Tibial nerve (tissue), 4 donors: ENCODE measurements around the gene HSBP1. TPM values are rescaled to one million over a fixed set of nuclear protein-coding genes. Genes with fewer than 3 reads are reported as not detected.

Experiments used
- DNase-seq, 2 donors: peaks; one replicate each; pipeline ENCODE4 v3.0.0-alpha.2; 2019; ENCODE audit warnings: low spot score in 2 of 2
- H3K27ac ChIP-seq, 4 donors: fragments of 200-600 bp; sonication (generic) in 3 of 4; one replicate each; pipeline ENCODE4 v1.5.1; 2017 to 2019; ENCODE audit warnings: mild to moderate bottlenecking in 1 of 4
- H3K27me3 ChIP-seq, 2 donors: fragments of 200-600 bp; sonication (generic) in 1 of 2; one replicate each; pipeline versions ENCODE4 v1.5.1 to v1.6.0; 2017 to 2019
- H3K36me3 ChIP-seq, 3 donors: fragments of 200-600 bp; sonication (generic); one replicate each; pipeline ENCODE4 v1.5.1; 2018 to 2019
- H3K4me1 ChIP-seq, 4 donors: fragments of 200-600 bp; sonication (generic) in 3 of 4; one replicate each; pipeline ENCODE4 v1.5.1; 2017 to 2019
- H3K4me3 ChIP-seq, 4 donors: fragments of 200-600 bp; sonication (generic) in 3 of 4; one replicate each; pipeline ENCODE4 v1.5.1; 2017 to 2019; ENCODE audit warnings: mild to moderate bottlenecking in 1 of 4, moderate library complexity in 1 of 4
- H3K9me3 ChIP-seq, 4 donors: fragments of 200-600 bp; sonication (generic) in 3 of 4; one replicate each; pipeline ENCODE4 v1.5.1; 2017 to 2019
- CTCF ChIP-seq, 5 experiments: fragments of 200-600 bp in 3 of 5; fragments of 450-650 bp in 2 of 5; sonication (generic) in 3 of 5; IDR thresholded peaks; one replicate each; pipeline ENCODE4 v1.5.1; 2016 to 2019; ENCODE audit warnings: antibody characterized with exemption in 5 of 5, mild to moderate bottlenecking in 3 of 5, moderate library complexity in 2 of 5
- EP300 ChIP-seq, 2 donors: sonication (generic); formaldehyde crosslinking; IDR thresholded peaks; one replicate each; pipeline ENCODE4 v1.6.1; 2017; ENCODE audit warnings: antibody characterized with exemption in 2 of 2, mild to moderate bottlenecking in 1 of 2
- POLR2A ChIP-seq, 2 donors: fragments of 450-650 bp; IDR thresholded peaks; one replicate each; pipeline ENCODE4 v1.6.1; 2017; ENCODE audit warnings: antibody characterized with exemption in 2 of 2, mild to moderate bottlenecking in 2 of 2, moderate library complexity in 2 of 2
- WGBS, 2 donors: methylation state at CpG; one replicate each; pipeline ENCODE4 v1.1.5; 2018; 5-methylcytosine and 5-hydroxymethylcytosine counted together
- total RNA-seq, 4 donors: library from RNA; depleted of rRNA; stranded (reverse); fragments of >200 nt; gene quantifications; one replicate each; pipeline ENCODE4 v1.1.0, GENCODE V29; 2016

The HSBP1 gene
- total RNA-seq, 4 donors from 2014 or later, result 7.3 to 12.6 (median 8.5) TPM

GRCh38 chr16:83802554-83803205 is 5.1 kb upstream of the HSBP1 start:
- Histone ChIP-seq H3K27me3 (no peaks in the 10 kb centered on the region), H3K4me1 (peaks cover 0 to 11% (median 0%) of the 10 kb centered on the region in 4 donors), H3K36me3 (no peaks in the 10 kb centered on the region), H3K4me3 (peak overlapping the region in 2 of 4 donors; percentile 5 to 33), H3K27ac (peak overlapping the region in 1 of 4 donors; percentile 39), H3K9me3 (no peaks in the 10 kb centered on the region)
- DNase-seq, result no peak
- TF ChIP-seq EP300 (IDR thresholded peaks at IDR 0.05) (no peak), CTCF (IDR thresholded peaks at IDR 0.05) (no peak), POLR2A (IDR thresholded peaks at IDR 0.05) (no peak)
- 48 to 50% methylated on average over 11 of the region's 11 CpGs for WGBS, 2 donors

GRCh38 chr16:83803811-83804210 is 4.0 kb upstream of the HSBP1 start:
- no peak overlapping the region for H3K27ac ChIP-seq
- peaks cover 0 to 16% (median 4%) of the 10 kb centered on the region in 4 donors for H3K4me1 ChIP-seq
- TF ChIP-seq POLR2A (IDR thresholded peaks at IDR 0.05) (no peak), CTCF (IDR thresholded peaks at IDR 0.05) (no peak), EP300 (IDR thresholded peaks at IDR 0.05) (no peak)
- no peaks in the 10 kb centered on the region for H3K9me3 ChIP-seq
- no peak for DNase-seq
- WGBS, 2 donors, result 79 to 92% methylated on average over 3 of the region's 3 CpGs
- H3K4me3 ChIP-seq, result no peak overlapping the region
- H3K36me3 ChIP-seq, result no peaks in the 10 kb centered on the region
- no peaks in the 10 kb centered on the region for H3K27me3 ChIP-seq

GRCh38 chr16:83804366-83804765 is 3.4 kb upstream of the HSBP1 start:
- Histone ChIP-seq H3K4me3 (no peak overlapping the region), H3K36me3 (no peaks in the 10 kb centered on the region), H3K9me3 (no peaks in the 10 kb centered on the region), H3K27me3 (no peaks in the 10 kb centered on the region), H3K27ac (no peak overlapping the region), H3K4me1 (peaks cover 0 to 22% (median 9%) of the 10 kb centered on the region in 4 donors)
- no peak for DNase-seq
- TF ChIP-seq EP300 (IDR thresholded peaks at IDR 0.05) (no peak), CTCF (IDR thresholded peaks at IDR 0.05) (no peak), POLR2A (IDR thresholded peaks at IDR 0.05) (no peak)
- 95 to 97% methylated on average over 5 of the region's 5 CpGs for WGBS, 2 donors

GRCh38 chr16:83806036-83806435 is 1.7 kb upstream of the HSBP1 start:
- WGBS, 2 donors, result 48 to 53% methylated on average over 5 of the region's 5 CpGs
- Histone ChIP-seq H3K27me3 (no peaks in the 10 kb centered on the region), H3K4me1 (peaks cover 0 to 38% (median 9%) of the 10 kb centered on the region in 4 donors), H3K4me3 (no peak overlapping the region), H3K36me3 (peaks cover 0 to 7% (median 0%) of the 10 kb centered on the region in 3 donors), H3K9me3 (no peaks in the 10 kb centered on the region), H3K27ac (peak overlapping the region in 2 of 4 donors; percentile 9 to 30)
- no peak for DNase-seq
- no peak for TF ChIP-seq CTCF (IDR thresholded peaks at IDR 0.05)
- TF ChIP-seq POLR2A (IDR thresholded peaks at IDR 0.05), result no peak
- TF ChIP-seq EP300 (IDR thresholded peaks at IDR 0.05), result no peak

- TF ChIP-seq POLR2A (IDR thresholded peaks at IDR 0.05) (no peak), EP300 (IDR thresholded peaks at IDR 0.05) (no peak), CTCF (IDR thresholded peaks at IDR 0.05) (no peak)
- H3K4me3 ChIP-seq, result no peak overlapping the region
- DNase-seq, result no peak
- H3K4me1 ChIP-seq, result peaks cover 0 to 42% (median 9%) of the 10 kb centered on the region in 4 donors
- H3K36me3 ChIP-seq, result peaks cover 0 to 7% (median 0%) of the 10 kb centered on the region in 3 donors
- no peaks in the 10 kb centered on the region for H3K9me3 ChIP-seq
- 90 to 93% methylated on average over 6 of the region's 6 CpGs for WGBS, 2 donors
- no peaks in the 10 kb centered on the region for H3K27me3 ChIP-seq
- peak overlapping the region in 3 of 4 donors; percentile 73 to 89 (median 85) for H3K27ac ChIP-seq
Observed at GRCh38 chr16:83806731-83807130, 1.0 kb upstream of the HSBP1 start.
